H9 (cell line): ENCODE measurements around the gene RNF20. TPM values are rescaled to one million over a fixed set of nuclear protein-coding genes. Genes with fewer than 3 reads are reported as not detected.

Source experiments
- DNase-seq: peaks from one replicate; pipeline ENCODE4 v3.0.0-alpha.2; 2017
- H2AFZ ChIP-seq: one replicate; pipeline ENCODE4 v1.6.1; 2013; ENCODE audit warnings: mild to moderate bottlenecking, low read length, control low read depth, moderate library complexity
- H2AK5ac ChIP-seq: 2 replicates; pipeline ENCODE4 v1.6.1; 2013; ENCODE audit warnings: low read length, control low read depth, mixed read lengths; ENCODE audit not compliant: insufficient read length
- H2BK120ac ChIP-seq: one replicate; pipeline ENCODE4 v1.6.1; 2013; ENCODE audit warnings: low read depth, mild to moderate bottlenecking, low read length, control low read depth, inconsistent platforms; ENCODE audit not compliant: poor library complexity, severe bottlenecking
- H2BK12ac ChIP-seq: 2 replicates; pipeline ENCODE4 v1.6.1; 2013; ENCODE audit warnings: low read length, control low read depth, mixed read lengths, low read depth; ENCODE audit not compliant: insufficient read length
- H2BK15ac ChIP-seq: 2 replicates; pipeline ENCODE4 v1.6.1; 2013; ENCODE audit warnings: low read depth, low read length, control low read depth
- H2BK20ac ChIP-seq: one replicate; pipeline ENCODE4 v1.6.1; 2013; ENCODE audit warnings: low read depth, mild to moderate bottlenecking, low read length, control low read depth, inconsistent platforms; ENCODE audit not compliant: poor library complexity, severe bottlenecking
- H2BK5ac ChIP-seq: 2 replicates; pipeline ENCODE4 v1.6.1; 2013; ENCODE audit warnings: low read length, control low read depth, mixed read lengths; ENCODE audit not compliant: insufficient read length
- H3K14ac ChIP-seq: 2 replicates; pipeline ENCODE4 v1.6.1; 2013; ENCODE audit warnings: low read length, control low read depth; ENCODE audit not compliant: insufficient read depth
- H3K18ac ChIP-seq: 2 replicates; pipeline ENCODE4 v1.6.1; 2013; ENCODE audit warnings: low read depth, mild to moderate bottlenecking, mixed read lengths, low read length, control low read depth; ENCODE audit not compliant: insufficient read length
- H3K23ac ChIP-seq: 2 replicates; pipeline ENCODE4 v1.6.1; 2013; ENCODE audit warnings: low read length, control low read depth, mixed read lengths, low read depth; ENCODE audit not compliant: insufficient read length
- H3K23me2 ChIP-seq: 2 replicates; pipeline ENCODE4 v1.6.1; 2013; ENCODE audit warnings: low read depth, mild to moderate bottlenecking, mixed read lengths, low read length, control low read depth; ENCODE audit not compliant: insufficient read length, poor library complexity, severe bottlenecking
- H3K27ac ChIP-seq: 2 replicates; pipeline ENCODE4 v1.5.1; 2013; ENCODE audit warnings: low read length, control low read depth, mixed read lengths, low read depth; ENCODE audit not compliant: insufficient read length
- H3K27me3 ChIP-seq: 2 replicates; pipeline ENCODE4 v1.6.1; 2013; ENCODE audit warnings: low read length, control low read depth, inconsistent platforms; ENCODE audit not compliant: insufficient read depth
- H3K4ac ChIP-seq: 2 replicates; pipeline ENCODE4 v1.6.1; 2013; ENCODE audit warnings: low read depth, mild to moderate bottlenecking, control low read depth, inconsistent platforms, low read length, moderate library complexity
- H3K4me1 ChIP-seq: 2 replicates; pipeline ENCODE4 v1.6.1; 2013; ENCODE audit warnings: low read length, control low read depth, inconsistent platforms; ENCODE audit not compliant: insufficient read depth
- H3K4me2 ChIP-seq: 2 replicates; pipeline ENCODE4 v1.6.1; 2013; ENCODE audit warnings: low read length, control low read depth, mixed read lengths; ENCODE audit not compliant: insufficient read length, insufficient read depth
- H3K56ac ChIP-seq: 2 replicates; pipeline ENCODE4 v1.6.1; 2013; ENCODE audit warnings: low read depth, mild to moderate bottlenecking, mixed read lengths, low read length, control low read depth; ENCODE audit not compliant: insufficient read length
- H3K79me1 ChIP-seq: 2 replicates; pipeline ENCODE4 v1.6.1; 2013; ENCODE audit warnings: low read depth, mild to moderate bottlenecking, moderate library complexity, low read length, control low read depth, inconsistent platforms; ENCODE audit not compliant: insufficient read depth, poor library complexity, severe bottlenecking
- H3K79me2 ChIP-seq: 2 replicates; pipeline ENCODE4 v1.6.1; 2013; ENCODE audit warnings: low read length, control low read depth, inconsistent platforms; ENCODE audit not compliant: insufficient read depth
- H3K9ac ChIP-seq: 2 replicates; pipeline ENCODE4 v1.6.1; 2013; ENCODE audit warnings: low read length, control low read depth, mixed read lengths; ENCODE audit not compliant: insufficient read length; ENCODE audit errors: extremely low read depth
- H3K9me3 ChIP-seq: one replicate; pipeline ENCODE4 v1.6.1; 2013; ENCODE audit warnings: low read depth, low read length, inconsistent platforms; ENCODE audit not compliant: control insufficient read depth
- H3T11ph ChIP-seq: one replicate; pipeline ENCODE4 v1.6.1; 2013; ENCODE audit warnings: mild to moderate bottlenecking, low read length, control low read depth, inconsistent platforms
- H4K20me1 ChIP-seq: one replicate; pipeline ENCODE4 v1.6.1; 2013; ENCODE audit not compliant: control insufficient read depth, insufficient read length, insufficient read depth
- H4K5ac ChIP-seq: 2 replicates; pipeline ENCODE4 v1.6.1; 2013; ENCODE audit warnings: low read depth, mild to moderate bottlenecking, mixed read lengths, low read length, control low read depth; ENCODE audit not compliant: insufficient read length
- H4K8ac ChIP-seq: replicated peaks from 2 replicates; pipeline ENCODE4 v1.6.1; 2013; ENCODE audit warnings: low read length, control low read depth, mixed read lengths, low read depth; ENCODE audit not compliant: insufficient read length
- H4K91ac ChIP-seq: 2 replicates; pipeline ENCODE4 v1.6.1; 2013; ENCODE audit warnings: low read depth, mild to moderate bottlenecking, moderate library complexity, mixed read lengths, low read length, control low read depth; ENCODE audit not compliant: insufficient read length
- H3K27ac Mint-ChIP-seq, 3 experiments: 2 replicates in 2 of 3; 3 replicates in 1 of 3; pipeline ENCODE4 v1.8.0; 2020 to 2021; ENCODE audit warnings: mixed read lengths in 3 of 3, mild to moderate bottlenecking in 1 of 3, moderate library complexity in 1 of 3
- H3K27me3 Mint-ChIP-seq: 2 replicates; pipeline ENCODE4 v1.8.0; 2021; ENCODE audit warnings: low read depth, mild to moderate bottlenecking, moderate library complexity, mixed read lengths
- H3K36me3 Mint-ChIP-seq, 3 experiments: 2 replicates in 2 of 3; 3 replicates in 1 of 3; pipeline ENCODE4 v1.8.0; 2020 to 2021; ENCODE audit warnings: low read depth in 3 of 3, mixed read lengths in 3 of 3; ENCODE audit not compliant: insufficient read depth in 1 of 3
- H3K4me1 Mint-ChIP-seq, 2 experiments: 2 replicates each; pipeline ENCODE4 v1.8.0; 2020; ENCODE audit warnings: mixed read lengths in 2 of 2
- H3K4me3 Mint-ChIP-seq, 2 experiments: 2 replicates in 1 of 2; 3 replicates in 1 of 2; pipeline ENCODE4 v1.8.0; 2020 to 2021; ENCODE audit warnings: mild to moderate bottlenecking in 2 of 2, mixed read lengths in 2 of 2, moderate library complexity in 1 of 2
- H3K9me3 Mint-ChIP-seq, 2 experiments: 2 replicates in 1 of 2; 3 replicates in 1 of 2; pipeline ENCODE4 v1.8.0; 2020; ENCODE audit warnings: mild to moderate bottlenecking in 2 of 2, mixed read lengths in 2 of 2, moderate library complexity in 1 of 2
- WGBS: extraction: QIAGEN DNeasy Blood & Tissue Kit; methylation state at CpG from one replicate; pipeline ENCODE4 v1.1.7; 2013; ENCODE audit warnings: missing lambda C conversion rate, low lambda C conversion rate, mixed read lengths; ENCODE audit not compliant: insufficient read length; ENCODE audit errors: extremely low coverage; 5-methylcytosine and 5-hydroxymethylcytosine counted together
- total RNA-seq: library from RNA; stranded (reverse); gene quantifications from 2 replicates; pipeline ENCODE4 v1.2.1, GENCODE V29; 2021
- TF ChIP-seq, protein P1 (sequence below): fragments of 200-600 bp; sonication (generic); conservative IDR thresholded peaks from 3 replicates; pipeline ENCODE4 v1.8.0; 2021; ENCODE audit warnings: antibody characterized with exemption, mild to moderate bottlenecking

The RNF20 gene
- total RNA-seq, 1 experiment from 2014 or later = 48.5 TPM

DNA sequence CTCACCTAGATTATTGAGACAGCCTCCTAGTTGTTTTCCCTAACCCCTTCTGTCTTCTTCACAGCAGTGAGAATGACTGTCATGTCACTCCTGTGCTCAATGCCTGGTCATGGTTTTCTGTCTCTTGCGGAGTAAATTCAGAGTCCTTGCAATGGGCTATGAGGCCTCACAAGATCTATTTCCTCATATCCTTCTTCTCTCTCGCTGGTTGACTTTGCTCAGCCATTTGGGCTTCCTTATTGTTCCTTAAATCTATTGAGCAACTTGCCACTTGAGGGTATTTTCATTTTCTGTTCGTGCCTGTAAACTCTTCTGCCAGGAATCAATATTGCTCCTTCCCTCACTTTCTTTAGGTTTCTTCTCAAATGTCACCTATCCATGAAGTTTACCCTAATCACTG, 52.1 kb downstream of the RNF20 start:
- H4K91ac ChIP-seq = no peak overlapping the region
- no peaks in the 10 kb centered on the region for H3K4me1 ChIP-seq
- no peak overlapping the region for H3K18ac ChIP-seq
- H3K9me3 ChIP-seq = no peaks in the 10 kb centered on the region
- Mint-ChIP-seq H3K4me1 (peaks cover 18 to 19% of the 10 kb centered on the region in 2 experiments), H3K9me3 (no peaks in the 10 kb centered on the region; a peak in 1 of 5 replicates), H3K27me3 (no peaks in the 10 kb centered on the region), H3K36me3 (no peaks in the 10 kb centered on the region), H3K27ac (no peak overlapping the region), H3K4me3 (no peak overlapping the region)
- no peak overlapping the region for H2BK20ac ChIP-seq
- no peak overlapping the region for H2AK5ac ChIP-seq
- no peak overlapping the region for H4K8ac ChIP-seq
- H2BK120ac ChIP-seq = no peak overlapping the region
- no peak overlapping the region for H3K4ac ChIP-seq
- no peaks in the 10 kb centered on the region for H3K79me1 ChIP-seq
- TF ChIP-seq, protein P1, sequence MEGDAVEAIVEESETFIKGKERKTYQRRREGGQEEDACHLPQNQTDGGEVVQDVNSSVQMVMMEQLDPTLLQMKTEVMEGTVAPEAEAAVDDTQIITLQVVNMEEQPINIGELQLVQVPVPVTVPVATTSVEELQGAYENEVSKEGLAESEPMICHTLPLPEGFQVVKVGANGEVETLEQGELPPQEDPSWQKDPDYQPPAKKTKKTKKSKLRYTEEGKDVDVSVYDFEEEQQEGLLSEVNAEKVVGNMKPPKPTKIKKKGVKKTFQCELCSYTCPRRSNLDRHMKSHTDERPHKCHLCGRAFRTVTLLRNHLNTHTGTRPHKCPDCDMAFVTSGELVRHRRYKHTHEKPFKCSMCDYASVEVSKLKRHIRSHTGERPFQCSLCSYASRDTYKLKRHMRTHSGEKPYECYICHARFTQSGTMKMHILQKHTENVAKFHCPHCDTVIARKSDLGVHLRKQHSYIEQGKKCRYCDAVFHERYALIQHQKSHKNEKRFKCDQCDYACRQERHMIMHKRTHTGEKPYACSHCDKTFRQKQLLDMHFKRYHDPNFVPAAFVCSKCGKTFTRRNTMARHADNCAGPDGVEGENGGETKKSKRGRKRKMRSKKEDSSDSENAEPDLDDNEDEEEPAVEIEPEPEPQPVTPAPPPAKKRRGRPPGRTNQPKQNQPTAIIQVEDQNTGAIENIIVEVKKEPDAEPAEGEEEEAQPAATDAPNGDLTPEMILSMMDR = no peak
- H2AFZ ChIP-seq = no peak overlapping the region
- H3K56ac ChIP-seq = no peak overlapping the region
- H3K9ac ChIP-seq = no peak overlapping the region
- no CpG with 5 or more reads among the region's 3 CpGs for WGBS
- no peak overlapping the region for H3K14ac ChIP-seq
- DNase-seq = no peak
- no peak overlapping the region for H2BK12ac ChIP-seq
- no peak overlapping the region for H3K4me2 ChIP-seq
- H4K5ac ChIP-seq = no peak overlapping the region
- no peak overlapping the region for H2BK5ac ChIP-seq
- no peaks in the 10 kb centered on the region for H4K20me1 ChIP-seq
- no peaks in the 10 kb centered on the region for H3K27me3 ChIP-seq
- no peak overlapping the region for H2BK15ac ChIP-seq
- H3K27ac ChIP-seq = no peak overlapping the region
- H3K23ac ChIP-seq = no peak overlapping the region
- H3T11ph ChIP-seq = no peak overlapping the region
- H3K79me2 ChIP-seq = no peaks in the 10 kb centered on the region
- H3K23me2 ChIP-seq = no peaks in the 10 kb centered on the region
